OCI-LY1 (cell line): ENCODE data around the gene PARD3.

Experiments
- H2AFZ ChIP-seq: fragments of 200-600 bp; sonication (generic), shearing (Covaris generic); 2 replicates; pipeline ENCODE4 v1.6.0; 2014; ENCODE audit warnings: antibody characterized with exemption, mild to moderate bottlenecking, low read length
- H3F3A ChIP-seq: fragments of 200-600 bp; sonication (generic), shearing (Covaris generic); 2 replicates; pipeline ENCODE4 v1.6.0; 2014; ENCODE audit warnings: mild to moderate bottlenecking, antibody characterized with exemption, low read length, moderate library complexity; ENCODE audit not compliant: insufficient read depth
- H3K27ac ChIP-seq: fragments of 200-600 bp; sonication (generic); 2 replicates; pipeline ENCODE4 v1.5.1; 2014; ENCODE audit warnings: low read length, mixed run types, mild to moderate bottlenecking, low read depth; ENCODE audit not compliant: poor library complexity, severe bottlenecking
- H3K27me3 ChIP-seq: fragments of 200-600 bp; sonication (generic); 2 replicates; pipeline ENCODE4 v1.6.0; 2014; ENCODE audit warnings: antibody characterized with exemption, mild to moderate bottlenecking, low read length, moderate library complexity; ENCODE audit not compliant: insufficient read depth
- H3K36me3 ChIP-seq: fragments of 200-600 bp; sonication (generic); 2 replicates; pipeline ENCODE4 v1.6.1; 2014; ENCODE audit warnings: mild to moderate bottlenecking, antibody characterized with exemption, low read length, moderate library complexity, mixed read lengths; ENCODE audit not compliant: insufficient read depth
- H3K4me1 ChIP-seq: fragments of 200-600 bp; sonication (generic); 2 replicates; pipeline ENCODE4 v1.5.1; 2014; ENCODE audit warnings: mild to moderate bottlenecking, low read length, moderate library complexity; ENCODE audit not compliant: insufficient read depth, severe bottlenecking
- H3K4me2 ChIP-seq: fragments of 200-600 bp; sonication (generic), shearing (Covaris generic); 2 replicates; pipeline ENCODE4 v1.6.1; 2014; ENCODE audit warnings: low read length
- H3K4me3 ChIP-seq: fragments of 200-600 bp; sonication (generic); 2 replicates; pipeline ENCODE4 v1.5.1; 2014; ENCODE audit warnings: low read length, low read depth, mild to moderate bottlenecking, mixed read lengths; ENCODE audit not compliant: poor library complexity, severe bottlenecking
- H3K79me2 ChIP-seq: fragments of 200-600 bp; shearing (Covaris generic); 2 replicates; pipeline ENCODE4 v1.6.1; 2016; ENCODE audit warnings: mixed run types, low read length, mixed read lengths; ENCODE audit not compliant: insufficient read depth
- H3K9ac ChIP-seq: fragments of 200-600 bp; sonication (generic), shearing (Covaris generic); 2 replicates; pipeline ENCODE4 v1.6.1; 2014; ENCODE audit warnings: mild to moderate bottlenecking, low read length, mixed read lengths
- H3K9me2 ChIP-seq: fragments of 200-600 bp; sonication (generic), shearing (Covaris generic); 2 replicates; pipeline ENCODE4 v1.6.1; 2014; ENCODE audit warnings: low read depth, mild to moderate bottlenecking, low read length, mixed read lengths
- H3K9me3 ChIP-seq: fragments of 200-600 bp; shearing (Covaris generic); 2 replicates; pipeline ENCODE4 v1.6.1; 2014; ENCODE audit warnings: low read length, mixed read lengths
- H4K20me1 ChIP-seq: fragments of 200-600 bp; sonication (generic), shearing (Covaris generic); 2 replicates; pipeline ENCODE4 v1.6.0; 2016; ENCODE audit warnings: mild to moderate bottlenecking, low read length; ENCODE audit not compliant: insufficient read depth
- CTCF ChIP-seq: fragments of 200-600 bp; sonication (generic), shearing (Covaris generic); IDR thresholded peaks from 2 replicates; pipeline ENCODE4 v1.5.1; 2017; ENCODE audit warnings: mild to moderate bottlenecking, antibody characterized with exemption, low read length, moderate library complexity, mixed read lengths
- EZH2 ChIP-seq: fragments of 200-600 bp; sonication (generic), shearing (Covaris generic); IDR thresholded peaks from 2 replicates; pipeline ENCODE4 v1.8.0; 2017; ENCODE audit warnings: borderline replicate concordance, mixed run types, mild to moderate bottlenecking, antibody characterized with exemption, low read length, moderate library complexity, mixed read lengths

PARD3 gene

GRCh38 chr10:34150103-34150502 is 665.0 kb downstream of the PARD3 start:
- Histone ChIP-seq H3K4me1 (no peaks in the 10 kb centered on the region), H3K4me3 (no peak overlapping the region)

GRCh38 chr10:34148305-34148657 is 666.8 kb downstream of the PARD3 start:
- Histone ChIP-seq H3K27me3 (no peaks in the 10 kb centered on the region), H3K4me2 (no peak overlapping the region), H3K9me2 (no peaks in the 10 kb centered on the region), H3F3A (no peaks in the 10 kb centered on the region), H3K79me2 (no peaks in the 10 kb centered on the region), H2AFZ (no peak overlapping the region), H3K9ac (no peak overlapping the region), H3K4me3 (no peak overlapping the region), H3K36me3 (no peaks in the 10 kb centered on the region), H4K20me1 (no peaks in the 10 kb centered on the region), H3K9me3 (no peaks in the 10 kb centered on the region), H3K27ac (no peak overlapping the region), H3K4me1 (no peaks in the 10 kb centered on the region)
- TF ChIP-seq CTCF (no peak), EZH2 (no peak)

More at GRCh38 chr10:34150103-34150502, 665.0 kb downstream of the PARD3 start:
- no peaks in the 10 kb centered on the region for H3K79me2 ChIP-seq
- H3K4me2 ChIP-seq, result no peak overlapping the region
- H3K9me3 ChIP-seq, result no peaks in the 10 kb centered on the region
- no peaks in the 10 kb centered on the region for H3K36me3 ChIP-seq
- no peak overlapping the region for H3K9ac ChIP-seq
- H3K27ac ChIP-seq, result no peak overlapping the region
- H3F3A ChIP-seq, result no peaks in the 10 kb centered on the region
- H3K27me3 ChIP-seq, result no peaks in the 10 kb centered on the region
- TF ChIP-seq CTCF, result no peak
- no peak for TF ChIP-seq EZH2
- no peak overlapping the region for H2AFZ ChIP-seq
- H4K20me1 ChIP-seq, result no peaks in the 10 kb centered on the region
- H3K9me2 ChIP-seq, result no peaks in the 10 kb centered on the region

- Histone ChIP-seq H3K4me1 (no peaks in the 10 kb centered on the region), H3F3A (no peaks in the 10 kb centered on the region), H2AFZ (no peak overlapping the region), H3K79me2 (no peaks in the 10 kb centered on the region), H3K9ac (no peak overlapping the region), H3K9me2 (no peaks in the 10 kb centered on the region), H3K27me3 (no peaks in the 10 kb centered on the region), H3K4me2 (no peak overlapping the region), H3K27ac (no peak overlapping the region), H3K36me3 (no peaks in the 10 kb centered on the region), H4K20me1 (no peaks in the 10 kb centered on the region), H3K9me3 (no peaks in the 10 kb centered on the region), H3K4me3 (no peak overlapping the region)
- TF ChIP-seq EZH2 (no peak), CTCF (no peak)
Measured at GRCh38 chr10:34147641-34148304, 667.3 kb downstream of the PARD3 start.
